ENCODE measurements around the gene GGT1.
A peak's percentile ranks its signal among the peaks of the same experiment; 100 is the strongest.
"Not testable (repeated sequence)": the region's sequence is repeated elsewhere in the genome, so short reads cannot be mapped to it uniquely, and the experiment has no call there.

The GGT1 gene

GRCh38 chr22:24602847-24603769, at the start of gene GGT1:
TSS of gene GGT1 (plus strand) at chr22:24603193. CDS start at chr22:24611082, 7,889 bp downstream.
- not testable (repeated sequence) for DNase-seq (ENCODE audit: low spot score)

DNA sequence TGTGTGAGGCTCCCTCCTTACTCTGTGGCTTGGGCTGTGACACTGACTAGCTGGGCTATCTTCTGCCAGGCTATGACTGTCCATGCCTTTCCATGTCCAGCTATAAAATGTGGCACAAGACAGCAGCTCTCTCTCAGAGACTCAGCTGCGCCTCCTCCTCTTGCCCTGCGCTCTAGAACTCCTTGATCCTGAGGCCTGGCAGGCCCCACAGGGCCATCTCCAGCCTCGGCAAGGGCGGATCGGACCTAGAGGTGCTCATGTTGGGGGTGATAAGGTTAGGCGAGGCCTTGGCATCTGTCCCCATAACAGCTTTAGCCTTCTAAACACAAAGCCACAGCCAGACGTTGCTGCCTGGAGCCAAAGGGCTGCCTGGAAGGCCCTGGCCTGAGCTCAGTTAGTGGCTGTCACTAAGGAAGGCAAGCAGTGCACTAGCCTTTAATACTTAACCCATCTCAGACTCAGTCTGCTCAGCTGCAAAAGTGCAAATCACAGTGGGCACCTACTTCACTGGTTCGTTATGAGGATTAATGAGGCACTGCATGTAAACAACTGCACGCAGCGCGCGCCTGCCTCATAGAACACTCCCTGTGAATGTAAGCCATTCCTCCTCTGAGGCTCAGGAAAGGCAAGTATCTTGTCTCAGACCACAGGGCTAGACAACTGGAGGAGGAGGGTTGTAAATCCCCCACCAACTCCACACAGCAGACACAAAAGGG, 49.2 kb upstream of the GGT1 start:
- no peak for DNase-seq (ENCODE audit: low spot score)

DNA sequence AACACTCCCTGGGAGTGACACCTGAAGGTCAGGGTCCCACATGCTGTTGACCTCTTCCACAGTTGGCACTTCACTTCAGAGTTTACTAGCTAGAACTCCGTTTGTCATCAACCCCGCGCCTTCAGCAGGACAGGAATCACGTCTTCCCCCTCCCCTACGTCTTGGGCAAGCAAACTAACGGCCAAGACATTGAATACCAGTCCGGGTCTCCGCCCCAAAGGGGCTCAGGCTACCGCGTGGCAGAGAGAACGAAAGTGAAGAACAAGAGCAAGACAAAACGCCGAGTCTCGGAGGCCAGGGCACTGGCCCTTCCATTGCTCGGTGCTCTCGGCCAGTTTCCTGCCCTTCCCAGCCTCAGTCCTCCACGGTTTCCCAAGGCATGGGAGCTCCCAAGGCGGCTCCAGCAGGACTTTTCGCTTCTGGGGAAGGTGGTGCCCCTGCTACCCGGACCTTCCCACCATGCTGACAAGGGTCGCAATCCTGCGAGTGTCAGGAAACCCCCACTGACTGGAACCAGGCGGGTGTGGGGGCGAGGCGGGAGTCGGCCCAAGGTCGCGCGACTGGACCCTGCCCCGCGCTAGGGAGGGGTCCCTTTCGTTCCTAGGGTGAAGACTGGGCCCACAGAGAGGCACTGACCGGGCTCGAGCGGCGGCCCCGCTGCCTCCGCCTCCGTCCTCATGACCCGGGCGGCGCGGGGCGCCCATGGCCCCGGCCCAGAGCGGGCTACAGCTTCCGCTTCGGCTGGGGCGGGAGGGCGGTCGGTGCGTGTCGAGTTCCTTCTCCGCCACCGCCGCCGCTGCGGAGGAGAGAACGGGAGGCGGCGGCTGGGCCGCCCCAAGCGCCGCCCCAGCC, 48.5 kb upstream of the GGT1 start, which contains the start of gene GUCD1:
Gene GUCD1, minus strand, starts transcription at position 826 of the 852 bp plus-strand sequence. Its CDS starts 147 bp downstream, at position 679.
- peak; percentile 8 for DNase-seq (ENCODE audit: low spot score)

- DNase-seq (ENCODE audit: low spot score): peak; percentile 100
Observed at GRCh38 chr22:24555165-24556039, 47.6 kb upstream of the GGT1 start, which contains the start of gene SNRPD3. TSS of gene SNRPD3 (plus strand) at chr22:24555999. CDS start at chr22:24557675, 1,676 bp downstream.

DNA sequence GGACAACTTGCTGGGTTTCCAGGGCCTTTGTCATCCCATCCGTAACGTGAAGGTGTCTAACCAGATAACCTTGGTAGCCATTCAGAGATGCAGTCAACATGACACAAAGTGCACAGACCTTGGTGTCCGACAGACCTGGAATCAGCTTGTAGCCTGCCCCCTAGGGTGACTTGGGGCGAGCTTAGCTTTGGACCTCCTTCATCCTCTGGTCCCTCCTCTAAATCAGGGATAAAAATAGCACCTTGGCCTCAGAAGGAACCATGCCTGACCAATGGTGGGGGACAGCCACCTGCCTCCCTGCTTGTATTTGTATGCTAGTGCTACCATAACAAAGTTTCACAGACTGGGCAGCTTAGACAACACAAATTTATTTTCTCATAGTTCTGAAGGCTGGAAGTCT, 43.5 kb upstream of the GGT1 start:
- DNase-seq (ENCODE audit: low spot score): no peak

DNA sequence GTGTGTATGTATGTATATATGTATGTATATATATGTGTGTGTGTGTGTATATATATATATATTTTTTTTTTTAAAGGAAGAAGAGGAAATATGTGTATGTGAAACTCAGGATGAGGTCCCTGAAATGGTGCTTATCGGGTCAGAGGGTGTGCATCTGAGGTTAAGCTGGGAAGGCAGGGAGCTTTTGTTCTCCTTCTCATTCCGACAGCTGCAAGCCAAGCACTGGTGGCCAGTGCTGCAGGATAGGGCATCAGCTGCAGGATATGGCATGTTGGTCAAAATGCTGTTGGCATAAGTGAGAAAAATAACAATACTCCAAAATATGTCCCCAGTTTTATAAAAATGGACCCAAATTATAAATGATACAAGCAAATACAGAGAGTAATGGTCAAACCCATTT, 39.7 kb upstream of the GGT1 start:
- no peak for DNase-seq (ENCODE audit: low spot score)

DNA sequence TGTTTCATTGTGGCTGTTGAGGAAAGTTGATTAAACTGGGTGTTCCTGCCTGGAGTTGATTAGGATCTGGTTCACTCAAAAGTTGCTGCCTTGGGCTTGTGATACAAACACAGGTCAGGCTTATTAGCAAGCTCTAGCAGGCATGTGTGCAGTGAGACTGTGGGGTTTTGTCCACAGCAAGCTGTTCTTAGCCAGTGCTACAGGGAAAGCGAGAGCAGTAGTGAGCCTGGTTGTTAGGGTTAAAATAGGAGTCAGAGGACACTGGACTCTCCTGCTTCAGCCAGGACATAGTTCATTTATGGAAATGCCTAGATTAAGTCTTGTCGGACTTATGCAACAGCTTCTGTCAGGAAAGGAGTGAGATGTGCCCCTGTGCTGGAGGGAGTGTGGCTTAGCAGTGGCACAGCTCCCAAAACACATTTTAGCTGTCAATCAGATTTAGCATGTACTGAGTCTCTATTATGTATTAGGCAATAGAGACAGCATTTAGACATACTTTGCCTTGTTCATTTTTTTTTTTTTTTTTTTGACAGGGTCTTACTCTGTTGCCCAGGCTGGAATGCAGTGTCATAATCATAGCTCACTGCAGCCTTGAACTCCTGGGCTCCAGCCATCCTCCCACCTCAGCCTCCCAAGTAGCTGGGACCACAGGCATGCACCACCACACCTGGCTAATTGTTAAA, 38.5 kb upstream of the GGT1 start:
- DNase-seq (ENCODE audit: low spot score): no peak

GRCh38 chr22:24565077-24565476, 37.9 kb upstream of the GGT1 start:
- no peak for DNase-seq (ENCODE audit: low spot score)

DNA sequence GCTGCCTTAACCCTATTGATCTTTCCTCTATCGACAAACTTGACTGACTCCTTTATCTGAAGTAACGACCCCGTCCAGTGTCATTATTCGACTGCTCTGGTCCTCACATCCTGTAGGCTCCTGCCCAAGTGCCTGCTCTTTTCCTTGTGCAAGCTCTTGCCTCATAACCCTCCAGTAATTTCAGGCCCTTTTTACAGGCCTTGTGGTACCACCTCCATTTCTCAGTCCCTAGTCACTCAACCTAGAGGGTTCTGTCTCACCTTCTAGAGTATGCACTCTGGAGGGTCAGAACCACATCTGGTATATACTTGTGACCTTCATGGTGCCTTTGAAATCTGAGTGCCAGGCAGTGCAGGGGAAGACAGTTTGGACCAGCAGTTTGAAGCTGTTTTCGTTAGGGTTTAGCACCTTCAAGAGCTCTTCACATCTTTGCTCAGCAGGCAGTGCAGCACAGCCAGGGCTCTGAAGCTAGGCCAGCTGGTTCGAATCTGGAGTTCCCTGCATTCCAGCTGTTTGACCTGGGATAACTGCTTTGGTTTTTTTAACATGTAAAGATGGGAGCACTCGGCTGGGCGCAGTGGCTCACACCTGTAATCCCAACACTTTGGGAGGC, 36.0 kb upstream of the GGT1 start:
- no peak for DNase-seq (ENCODE audit: low spot score)

DNA sequence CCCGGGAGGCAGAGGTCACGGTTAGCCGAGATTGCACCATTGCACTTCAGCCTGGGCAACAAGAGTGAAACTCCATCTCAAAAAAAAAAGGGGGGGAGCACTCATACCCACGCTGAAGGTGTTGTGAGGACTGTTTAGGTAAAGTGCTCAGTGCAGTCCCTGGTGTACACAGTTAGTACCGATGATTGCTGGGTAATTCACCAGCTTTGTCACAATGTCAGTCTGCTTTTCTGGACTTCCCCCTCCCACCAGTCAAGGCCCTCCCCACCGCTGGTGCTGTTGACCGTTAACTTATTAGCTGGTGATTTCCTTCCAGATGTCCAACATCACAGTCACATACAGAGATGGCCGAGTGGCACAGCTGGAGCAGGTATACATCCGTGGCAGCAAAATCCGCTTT, 35.3 kb upstream of the GGT1 start:
- no peak for DNase-seq (ENCODE audit: low spot score)

- DNase-seq (ENCODE audit: low spot score): no peak
Observed at GRCh38 chr22:24571266-24571665, 31.7 kb upstream of the GGT1 start.

DNA sequence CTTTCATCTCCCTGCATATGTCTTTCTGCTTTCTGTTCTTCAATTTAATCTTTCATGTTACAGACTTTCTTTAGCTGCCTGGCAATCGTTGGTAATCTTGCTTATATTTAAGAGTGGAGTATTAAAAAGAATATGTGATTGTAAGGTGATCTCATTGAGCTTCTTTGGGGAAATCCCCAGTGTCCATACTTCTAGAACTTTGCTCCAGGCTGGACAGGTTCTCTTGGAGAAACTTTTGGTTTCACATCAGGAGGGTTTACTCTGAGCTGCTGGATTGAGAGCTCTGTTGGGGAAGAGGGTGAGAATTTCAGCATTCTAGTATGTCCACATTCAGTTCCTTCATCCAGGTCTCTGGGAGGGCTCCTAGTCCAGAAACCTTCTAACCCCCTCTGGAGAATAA, 26.2 kb upstream of the GGT1 start:
- no peak for DNase-seq (ENCODE audit: low spot score)

DNA sequence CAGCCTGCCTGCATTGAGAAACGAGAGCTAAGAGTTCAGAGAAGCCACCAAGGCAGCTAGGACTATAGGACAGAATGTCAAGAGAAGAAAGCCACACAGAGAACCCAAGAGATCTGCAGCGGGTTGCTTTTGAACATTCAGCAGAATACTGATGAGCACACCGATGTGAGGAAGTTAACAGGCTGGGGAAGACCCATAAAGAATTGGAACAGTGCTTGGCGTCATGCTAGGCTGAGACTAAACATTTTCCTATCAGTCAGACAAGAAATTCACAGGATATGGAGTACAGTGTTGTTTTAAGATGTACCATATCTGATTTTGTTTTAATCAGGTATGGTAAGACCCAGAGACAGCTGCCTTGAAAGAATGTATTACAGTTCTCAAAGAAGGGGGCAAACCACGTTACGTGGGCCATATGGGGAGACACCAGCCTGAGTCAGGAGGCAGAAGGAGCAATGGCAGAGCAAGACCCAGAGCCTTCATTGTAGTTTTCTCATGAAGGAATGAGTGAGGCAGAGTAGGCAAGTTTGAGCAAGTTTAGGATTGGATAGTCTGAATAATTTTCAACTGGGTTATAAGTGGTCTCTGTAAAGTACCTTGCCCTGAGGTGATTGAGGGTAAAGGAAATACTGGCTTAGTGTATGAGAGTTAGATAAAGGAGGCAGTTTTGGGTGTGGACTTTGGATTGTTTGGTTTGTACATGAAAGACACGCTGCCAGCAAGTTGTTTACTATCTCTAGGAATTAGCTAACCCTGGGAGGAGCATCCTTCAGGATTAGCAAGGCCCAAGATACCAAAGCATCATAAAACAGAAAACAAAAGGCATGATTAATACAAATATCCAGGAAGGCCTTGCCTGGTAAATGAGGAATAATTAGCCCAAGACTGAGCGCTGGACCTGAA, 24.4 kb upstream of the GGT1 start:
- DNase-seq (ENCODE audit: low spot score): no peak

- no peak for DNase-seq (ENCODE audit: low spot score)
Observed at GRCh38 chr22:24579258-24579601, 23.8 kb upstream of the GGT1 start.

GRCh38 chr22:24580276-24580675, 22.7 kb upstream of the GGT1 start:
- no peak for DNase-seq (ENCODE audit: low spot score)

- DNase-seq (ENCODE audit: low spot score): no peak
Observed at GRCh38 chr22:24582056-24582814, 20.8 kb upstream of the GGT1 start.

DNA sequence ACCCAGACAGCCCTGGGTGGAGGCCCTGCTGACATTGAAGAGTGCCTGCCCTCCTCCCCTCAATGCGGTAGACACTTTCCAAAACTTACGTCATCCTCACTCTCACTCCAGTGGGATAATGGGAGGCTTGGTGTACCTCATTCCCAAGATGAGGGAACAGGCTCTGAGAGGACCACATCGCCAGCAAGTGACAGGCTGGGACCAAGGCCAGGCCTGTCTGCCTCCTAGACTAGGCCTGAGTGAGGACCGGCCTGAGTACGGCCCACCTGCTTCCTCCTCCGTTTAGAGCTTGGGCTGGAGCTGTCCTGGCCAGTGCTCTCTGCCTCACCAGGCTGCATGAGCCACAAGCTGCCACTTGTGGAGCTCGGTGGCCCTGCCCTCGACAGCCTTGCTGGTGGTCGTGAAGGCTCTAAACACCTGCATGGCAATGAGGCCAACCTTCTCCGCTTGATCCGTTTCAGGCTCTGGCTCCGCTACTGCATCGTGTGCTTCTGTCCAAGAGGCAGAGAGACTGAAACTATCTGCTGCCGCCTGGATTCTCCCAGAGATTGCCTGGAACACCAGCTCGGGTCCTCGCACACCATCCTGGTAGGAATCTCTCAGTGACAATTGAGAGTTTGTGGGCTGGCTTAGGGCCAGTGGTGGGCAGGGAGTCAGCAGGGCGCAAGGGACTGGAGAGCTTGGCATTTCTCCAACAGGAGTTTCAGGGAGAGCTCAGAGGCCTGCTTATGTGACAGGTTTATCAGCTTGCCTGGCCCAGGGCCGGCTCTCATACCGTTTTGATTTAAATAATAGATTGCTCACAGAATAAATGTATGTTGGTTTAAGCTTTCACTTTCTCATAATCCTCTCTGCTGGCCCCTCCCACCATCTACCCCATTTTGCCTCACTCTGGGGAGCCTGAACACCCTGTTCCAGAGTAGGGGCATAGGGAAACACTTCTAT, 19.5 kb upstream of the GGT1 start:
- no peak for DNase-seq (ENCODE audit: low spot score)
